ENCODE measurements around the gene RNF38.
"Not testable (repeated sequence)": the region's sequence is repeated elsewhere in the genome, so short reads cannot be mapped to it uniquely, and the experiment has no call there.

RNF38 gene

DNA sequence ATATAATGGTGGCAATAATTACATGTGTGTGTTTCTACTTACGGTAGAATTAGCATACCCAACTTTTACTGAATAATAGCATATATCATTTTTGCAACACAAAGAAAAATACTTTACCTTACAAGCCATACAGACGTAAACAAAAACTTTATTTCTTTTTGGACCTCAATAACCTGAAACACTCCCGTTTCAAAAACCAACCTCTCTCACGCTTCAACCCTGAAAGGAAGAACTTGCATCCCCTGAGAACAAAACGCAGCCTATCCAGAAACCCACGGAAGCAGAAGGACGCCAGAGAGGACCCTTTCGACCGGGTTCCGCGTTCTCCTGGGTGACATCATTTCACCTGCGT, at the start of gene RNF38:
RNF38 (minus strand) TSS at position 290 of the 352 bp plus-strand sequence; CDS start at position 129, 161 bp downstream.
- DNase-seq (ENCODE audit: low spot score), result no peak

DNA sequence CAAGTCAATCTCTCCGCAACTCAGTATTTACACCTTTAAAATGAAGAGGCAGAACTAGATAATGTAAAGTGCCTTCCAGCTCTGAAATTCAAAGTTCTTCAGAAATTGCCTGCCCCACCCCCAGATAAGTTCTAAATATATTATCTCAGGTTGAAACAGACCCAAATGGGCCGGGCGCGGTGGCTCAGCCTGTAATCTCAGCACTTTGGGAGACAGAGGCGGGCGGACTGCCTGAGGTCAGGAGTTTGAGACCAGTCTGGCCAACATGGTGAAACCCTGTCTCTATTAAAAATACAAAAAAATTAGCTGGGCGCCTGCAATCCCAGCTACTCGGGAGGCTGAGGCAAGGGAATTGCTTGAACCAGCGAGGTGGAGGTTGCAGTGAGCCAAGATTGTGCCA, 48.5 kb upstream of the RNF38 start:
- DNase-seq (ENCODE audit: low spot score), result not testable (repeated sequence)

DNA sequence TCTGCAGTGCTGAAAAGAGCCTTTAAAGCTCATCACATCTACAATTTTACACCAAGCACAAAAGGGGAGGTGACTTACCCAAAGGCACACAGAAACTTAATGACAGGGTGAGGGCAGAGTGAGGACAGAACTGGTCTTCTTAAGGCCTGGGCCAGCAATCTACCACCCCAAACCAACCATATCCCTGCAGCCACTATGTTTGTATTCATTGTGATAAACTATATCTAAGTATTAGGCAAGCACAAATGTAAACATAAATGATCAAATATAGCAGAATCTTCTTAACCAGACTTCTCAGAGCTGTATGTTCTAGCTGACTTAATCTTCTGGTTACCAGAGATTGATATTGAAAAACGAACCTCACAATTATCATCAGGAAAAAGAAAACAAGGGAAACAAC, 47.9 kb upstream of the RNF38 start:
- DNase-seq (ENCODE audit: low spot score), result no peak

DNA sequence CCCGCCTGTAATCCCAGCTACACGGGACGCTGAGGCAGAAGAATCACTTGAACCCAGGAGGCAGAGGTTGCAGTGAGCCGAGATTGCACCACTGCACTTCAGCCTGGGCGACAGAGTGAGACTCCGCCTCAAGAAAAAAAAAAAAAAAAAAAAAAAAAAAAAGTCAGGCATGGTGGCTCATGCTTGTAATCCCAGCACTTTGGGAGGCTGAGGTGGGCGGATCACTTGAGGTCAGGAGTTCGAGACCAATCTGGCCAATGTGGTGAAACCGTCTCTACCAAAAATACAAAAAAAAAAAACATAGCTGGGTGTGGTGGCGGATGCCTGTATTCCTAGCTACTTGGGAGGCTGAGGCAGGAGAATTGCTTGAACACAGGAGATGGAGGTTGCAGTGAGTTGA, 46.6 kb upstream of the RNF38 start:
- not testable (repeated sequence) for DNase-seq (ENCODE audit: low spot score)

DNA sequence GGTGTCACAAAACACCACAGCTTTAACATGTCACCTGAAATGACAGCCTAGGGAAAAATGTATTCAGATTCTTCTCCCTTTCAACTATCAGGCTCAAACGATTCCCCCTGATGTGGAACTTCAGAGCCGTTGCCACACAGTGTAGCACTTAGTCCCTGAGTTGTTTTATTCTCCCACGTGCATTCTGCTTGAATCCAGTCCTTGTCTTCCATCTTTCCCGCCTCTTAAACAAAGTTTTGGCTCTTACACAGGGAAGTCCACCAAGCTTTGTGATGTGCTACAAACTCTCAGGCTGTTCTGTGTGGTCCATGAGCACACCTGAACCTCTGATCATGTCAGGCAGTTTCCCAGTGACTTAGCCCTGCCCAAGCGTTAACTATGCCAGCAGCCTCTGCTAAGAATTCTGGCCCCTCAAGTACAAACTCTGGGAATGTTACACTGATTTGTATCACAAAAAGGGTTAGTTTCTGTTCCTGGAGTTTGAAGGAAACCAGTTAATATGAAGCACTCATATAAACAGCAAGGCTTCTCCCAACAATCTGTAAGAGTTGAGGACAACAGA, 45.8 kb upstream of the RNF38 start:
- no peak for DNase-seq (ENCODE audit: low spot score)

DNA sequence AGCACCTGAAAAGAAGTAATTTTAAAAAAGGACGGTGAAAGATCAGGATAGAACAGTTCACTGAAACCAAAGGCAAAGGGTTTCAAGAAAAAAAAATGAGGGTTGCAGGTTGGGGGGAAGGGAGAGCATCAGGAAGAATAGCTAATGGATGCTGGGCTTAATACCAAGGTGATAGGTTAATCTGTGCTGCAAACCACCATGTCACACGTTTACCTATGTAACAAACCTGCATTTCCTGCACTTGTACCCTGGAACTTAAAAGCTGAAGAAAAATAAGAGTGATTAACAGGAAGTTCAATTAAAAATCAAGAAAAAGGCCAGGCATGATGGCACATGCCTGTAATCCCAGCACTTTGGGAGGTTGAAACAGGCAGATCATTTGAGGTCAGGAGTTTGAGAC, 44.1 kb upstream of the RNF38 start:
- no peak for DNase-seq (ENCODE audit: low spot score)

DNA sequence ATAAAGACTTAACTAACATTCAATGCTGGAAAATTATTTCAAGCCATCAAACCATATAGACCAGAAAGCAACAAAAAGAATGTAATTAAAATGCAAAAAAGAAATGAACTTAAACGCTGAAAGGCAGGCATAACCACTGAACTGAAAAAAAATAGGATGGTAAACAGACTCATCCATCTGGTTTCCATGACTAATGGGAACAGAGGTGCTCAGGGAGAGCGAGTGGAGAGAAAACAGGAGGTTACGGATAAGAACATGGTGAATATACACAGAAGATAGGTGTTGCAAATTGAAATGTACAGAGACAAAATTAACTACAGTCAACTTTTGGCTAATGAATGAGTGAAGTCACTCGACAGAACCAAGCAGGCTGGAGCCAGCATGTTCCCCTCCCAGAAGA, 43.5 kb upstream of the RNF38 start:
- DNase-seq (ENCODE audit: low spot score), result no peak

DNA sequence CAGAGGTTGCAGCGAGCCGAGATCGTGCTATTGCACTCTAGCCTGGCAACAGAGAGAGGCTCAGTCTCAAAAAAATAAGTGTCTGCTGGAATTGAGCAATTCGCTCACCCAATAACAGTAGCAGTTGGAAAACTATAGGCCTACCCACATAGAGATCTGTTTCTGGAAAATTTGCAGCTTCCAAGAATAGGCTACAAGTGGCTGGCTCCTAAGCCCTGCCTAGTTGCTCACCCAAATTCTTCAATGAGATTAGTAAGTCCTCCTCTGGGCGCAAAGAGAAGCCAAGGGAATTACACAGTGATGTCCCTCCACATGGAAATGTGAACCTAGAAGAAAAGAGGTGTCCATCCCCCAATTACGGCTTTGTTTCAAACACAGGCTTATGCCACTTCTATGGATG, 42.6 kb upstream of the RNF38 start:
- no peak for DNase-seq (ENCODE audit: low spot score)

DNA sequence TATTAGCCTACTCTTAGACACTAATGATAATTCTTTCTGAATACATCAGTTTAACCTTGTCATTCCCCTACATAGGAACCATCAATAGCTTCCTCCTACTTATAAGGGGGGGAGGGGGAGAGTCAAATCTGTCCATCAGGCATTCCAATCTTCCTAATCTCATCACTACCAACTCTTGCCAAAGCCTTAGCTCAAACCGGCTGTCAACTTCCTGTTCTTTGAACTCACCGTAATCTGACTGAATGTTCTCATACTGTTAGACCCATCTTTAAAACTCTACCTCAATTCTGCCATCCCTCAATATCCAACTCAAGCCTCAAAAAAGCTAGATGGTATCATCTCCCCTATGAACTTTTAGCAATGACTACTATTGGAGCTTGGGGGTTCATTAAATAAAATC, 41.9 kb upstream of the RNF38 start:
- no peak for DNase-seq (ENCODE audit: low spot score)

DNA sequence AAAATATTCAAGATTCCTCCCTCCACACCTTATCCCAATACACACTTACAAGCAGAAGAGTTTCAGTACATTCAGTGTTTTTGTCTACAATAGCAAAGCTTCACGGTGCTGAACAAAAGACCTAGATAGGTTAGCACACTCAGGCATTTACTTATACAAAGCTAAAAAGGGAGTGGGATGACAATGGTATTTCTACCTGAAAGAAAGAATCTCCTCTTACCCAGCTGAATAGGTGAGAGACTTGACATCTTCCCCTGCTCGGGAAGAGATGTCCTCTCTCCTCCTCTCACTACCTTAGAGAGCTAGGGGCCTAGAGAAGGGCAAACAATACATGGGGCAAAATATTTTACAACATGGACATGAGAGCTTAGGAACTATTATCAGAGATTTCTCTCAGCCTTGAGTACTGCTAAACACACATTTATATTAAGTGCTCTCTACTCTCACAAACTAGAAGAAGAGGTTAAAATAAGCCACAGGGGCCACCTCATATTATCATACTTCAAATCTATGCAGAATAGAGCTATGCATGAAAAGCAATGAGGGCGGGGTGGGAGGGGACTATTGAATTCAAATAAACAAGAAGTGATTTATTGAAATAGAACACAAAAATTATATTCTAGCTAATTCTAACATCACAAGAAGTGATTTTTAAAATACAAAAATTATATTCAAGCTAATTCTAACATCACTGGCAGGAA, 38.6 kb upstream of the RNF38 start:
- no peak for DNase-seq (ENCODE audit: low spot score)

DNA sequence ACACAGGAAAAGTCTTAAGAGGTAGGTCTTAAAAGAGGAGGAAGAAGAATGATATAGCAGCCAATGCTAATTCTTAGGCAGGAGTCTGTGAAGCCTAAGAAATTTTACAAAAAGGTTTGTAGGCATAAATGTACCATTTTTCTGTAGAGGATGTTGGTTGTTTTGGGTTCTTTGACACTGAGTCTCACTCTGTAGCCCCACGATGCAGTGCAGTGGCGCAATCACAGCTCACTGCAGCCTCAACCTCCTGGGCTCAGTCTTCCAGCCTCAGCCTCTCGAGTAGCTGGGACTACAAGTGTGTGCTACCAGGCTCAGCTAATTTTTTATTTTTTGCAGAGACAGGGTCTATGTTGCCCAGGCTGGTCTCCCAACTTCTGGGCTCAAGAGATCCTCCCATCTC, 37.7 kb upstream of the RNF38 start:
- DNase-seq (ENCODE audit: low spot score), result no peak

DNA sequence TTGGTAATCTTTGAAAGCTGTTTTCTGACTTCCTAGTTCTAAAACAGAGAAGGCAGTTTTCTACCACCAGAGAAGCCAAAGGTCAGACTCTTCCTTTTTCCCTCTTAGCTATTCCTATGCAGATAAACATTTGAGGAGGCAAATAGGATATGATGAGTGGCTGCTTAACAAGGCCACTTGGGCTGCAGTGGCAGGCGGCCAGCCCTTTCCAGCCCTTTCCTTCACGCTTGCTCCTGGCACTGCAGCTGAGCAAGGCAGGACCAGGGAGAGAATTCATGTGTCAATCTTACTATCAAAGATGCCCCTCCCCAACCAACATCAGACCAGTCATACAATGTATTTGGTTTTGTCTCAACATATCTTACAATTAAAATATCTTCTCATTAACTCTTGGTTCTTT, 36.8 kb upstream of the RNF38 start:
- no peak for DNase-seq (ENCODE audit: low spot score)

DNA sequence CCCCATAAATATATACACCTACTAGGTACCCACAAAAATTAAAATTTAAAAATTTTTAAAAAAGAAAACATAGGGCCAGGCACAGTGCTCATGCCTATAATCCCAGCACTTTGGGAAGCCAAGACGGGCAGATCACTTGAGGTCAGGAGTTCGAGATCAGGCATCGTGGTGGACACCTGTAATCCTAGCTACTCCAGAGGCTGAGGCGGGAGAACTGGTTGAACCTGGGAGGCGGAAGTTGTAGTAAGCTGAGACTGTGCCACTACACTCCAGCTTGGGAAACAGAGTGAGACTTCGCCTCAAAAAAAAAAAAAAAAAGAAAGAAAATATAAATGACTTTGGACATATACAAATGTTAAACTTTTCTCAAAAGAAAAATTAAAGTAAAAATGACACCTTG, 33.3 kb upstream of the RNF38 start:
- DNase-seq (ENCODE audit: low spot score), result no peak

DNA sequence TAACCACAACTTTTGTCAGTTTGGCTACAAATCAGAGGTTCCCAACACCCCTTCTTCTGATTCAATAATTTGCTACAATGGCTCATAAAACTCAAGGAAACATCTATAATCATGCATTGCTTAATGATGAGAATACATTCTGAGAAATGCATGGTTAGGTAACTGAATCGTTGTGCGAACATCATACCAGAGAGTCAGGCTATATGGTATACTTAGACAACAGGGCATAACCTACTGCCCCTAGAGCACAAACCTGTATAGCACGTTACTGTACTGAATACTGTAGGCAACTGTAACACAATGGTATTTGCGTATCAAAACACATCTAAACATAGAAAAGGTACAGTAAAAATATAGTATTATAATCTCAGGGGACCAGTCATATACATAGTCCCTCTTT, 31.0 kb upstream of the RNF38 start:
- peak; percentile 8 for DNase-seq (ENCODE audit: low spot score)

DNA sequence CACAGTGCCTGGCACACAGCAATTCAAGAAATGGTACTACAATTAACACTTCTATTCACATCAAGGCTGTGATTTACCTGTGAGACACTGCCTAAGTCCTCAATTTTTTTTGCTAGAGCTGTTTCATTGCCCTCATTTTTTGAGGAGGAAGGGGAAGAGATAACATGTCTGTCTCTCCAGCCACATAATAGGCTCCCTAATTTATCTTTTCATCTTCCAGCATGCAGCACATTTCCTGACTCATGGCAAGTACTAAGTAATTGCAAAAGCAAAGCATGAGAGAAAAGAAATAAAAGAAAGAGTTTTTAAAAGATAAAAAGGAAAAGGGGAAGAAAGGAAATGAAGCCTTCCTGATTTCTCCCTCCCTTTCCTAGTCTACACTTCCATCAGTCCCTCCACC, 26.9 kb upstream of the RNF38 start:
- DNase-seq (ENCODE audit: low spot score), result no peak

DNA sequence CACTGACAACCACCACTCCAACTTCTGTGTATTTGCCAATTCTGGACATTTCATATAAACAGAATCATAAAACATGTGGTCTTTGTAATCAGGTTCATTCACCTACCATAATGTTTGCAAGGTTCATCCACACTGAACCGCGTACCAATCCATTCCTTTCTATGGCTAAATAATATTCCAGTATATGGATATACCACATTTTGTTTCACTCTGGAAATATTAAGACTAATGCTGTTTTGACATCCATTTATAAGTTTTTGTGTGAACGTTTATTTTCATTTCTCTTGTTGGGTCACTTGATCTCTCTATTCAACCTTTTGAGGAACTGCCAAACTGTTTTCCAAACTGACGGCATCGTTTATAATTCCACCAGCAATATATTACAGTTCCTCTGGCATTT, 26.3 kb upstream of the RNF38 start:
- no peak for DNase-seq (ENCODE audit: low spot score)

DNA sequence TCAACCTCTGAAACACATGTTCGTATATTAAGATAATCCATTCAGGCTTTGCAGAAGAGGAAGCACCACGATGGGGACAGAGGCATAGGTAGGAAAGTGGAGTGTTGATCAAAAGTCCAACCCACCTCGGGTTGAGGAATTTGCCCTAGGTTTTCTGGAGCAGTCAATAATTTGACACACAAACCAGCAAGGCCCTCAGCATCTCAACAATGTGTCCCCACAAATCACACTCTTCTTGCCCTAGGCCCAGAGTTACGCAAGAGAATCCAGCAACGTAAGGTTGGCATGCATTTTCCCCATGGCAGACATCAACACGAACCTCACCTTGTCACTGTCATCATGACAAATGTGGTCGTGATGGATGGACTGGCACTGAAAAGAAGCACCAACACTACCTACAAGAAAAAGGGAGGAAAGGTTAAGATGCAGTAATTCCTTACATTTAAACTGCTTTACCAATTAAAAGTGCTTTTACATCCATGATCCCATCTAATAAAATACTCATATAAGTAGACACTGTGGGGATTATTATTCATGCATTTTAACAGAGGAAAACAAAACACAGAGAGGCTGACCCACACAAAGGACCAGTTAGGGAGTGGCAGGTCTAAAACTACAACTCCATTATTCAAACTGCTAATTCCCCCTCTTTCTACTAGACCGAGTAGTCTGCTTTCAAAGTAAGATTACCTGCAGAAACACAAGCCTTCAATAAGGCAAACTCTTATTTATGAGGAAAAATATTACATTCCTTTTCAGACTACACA, 24.4 kb upstream of the RNF38 start:
- no peak for DNase-seq (ENCODE audit: low spot score)

DNA sequence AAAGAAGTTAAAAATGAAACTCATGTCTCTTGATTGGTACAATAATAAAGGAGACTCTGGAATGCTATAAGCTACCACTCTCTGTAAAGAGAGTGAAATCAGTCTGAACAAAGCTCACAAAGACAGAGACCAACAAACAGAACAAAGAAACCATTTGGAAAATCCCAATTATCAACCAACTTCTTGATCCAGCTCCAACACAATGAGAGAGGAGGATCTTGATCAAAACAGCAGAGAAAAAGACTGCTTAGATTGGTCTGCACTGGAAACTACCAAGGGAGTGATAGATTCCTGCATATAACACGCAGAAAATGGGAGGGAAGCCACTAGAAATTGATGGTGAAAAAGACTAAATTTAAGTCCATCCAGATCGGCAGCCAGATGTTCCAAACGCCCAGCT, 23.1 kb upstream of the RNF38 start:
- no peak for DNase-seq (ENCODE audit: low spot score)

DNA sequence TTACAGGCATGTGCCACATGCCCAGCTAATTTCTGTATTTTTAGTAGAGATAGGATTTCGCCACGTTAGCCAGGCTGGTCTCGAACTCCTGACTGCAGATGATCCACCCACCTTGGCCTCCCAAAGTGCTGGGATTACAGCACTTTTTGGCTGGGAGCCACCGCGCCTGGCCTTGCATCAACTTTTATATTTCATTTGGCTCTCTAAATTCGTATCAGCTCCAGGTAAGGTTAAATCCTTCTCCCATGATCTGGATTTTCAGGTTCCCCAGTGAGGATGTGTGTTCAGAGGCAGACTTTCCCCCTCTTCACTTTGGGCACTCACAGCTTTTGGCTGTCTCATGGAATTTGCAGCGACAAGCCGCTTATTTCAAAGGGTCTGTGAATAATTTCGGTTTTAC, 16.8 kb upstream of the RNF38 start:
- DNase-seq (ENCODE audit: low spot score), result no peak

DNA sequence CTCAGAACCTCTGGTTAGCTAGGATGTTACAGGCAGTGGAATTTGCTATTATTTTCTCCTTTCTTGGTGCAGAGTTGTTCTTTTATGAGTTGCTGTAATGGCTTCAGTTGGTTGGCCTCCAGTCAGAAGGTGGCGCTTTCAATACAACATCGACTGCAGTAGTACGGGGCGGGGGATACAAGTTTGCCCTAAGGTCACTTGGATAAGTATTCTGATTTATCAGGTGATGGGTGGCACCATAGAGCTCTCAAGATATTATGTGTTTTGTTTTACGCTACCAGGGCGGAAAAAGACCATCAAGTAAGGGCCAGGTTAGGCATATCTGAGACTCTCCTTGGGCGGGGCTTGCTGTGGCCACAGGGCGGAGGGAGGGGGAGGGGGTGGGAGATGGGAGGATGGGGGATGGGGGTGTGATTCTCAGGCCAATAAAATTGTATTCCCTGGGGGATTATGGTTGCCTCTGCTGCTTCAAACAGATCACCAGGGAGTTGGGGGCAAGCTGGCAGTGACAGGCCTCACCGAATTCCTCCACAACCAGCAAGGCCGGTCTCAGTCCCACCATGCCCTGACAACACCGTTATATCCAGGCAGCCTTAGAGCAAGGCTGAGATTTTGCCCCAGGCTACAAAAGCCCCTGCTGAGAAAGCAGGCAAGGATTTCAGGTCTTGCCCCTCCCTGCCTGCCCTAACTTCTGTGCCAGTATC, 15.9 kb upstream of the RNF38 start:
- DNase-seq (ENCODE audit: low spot score), result no peak

DNA sequence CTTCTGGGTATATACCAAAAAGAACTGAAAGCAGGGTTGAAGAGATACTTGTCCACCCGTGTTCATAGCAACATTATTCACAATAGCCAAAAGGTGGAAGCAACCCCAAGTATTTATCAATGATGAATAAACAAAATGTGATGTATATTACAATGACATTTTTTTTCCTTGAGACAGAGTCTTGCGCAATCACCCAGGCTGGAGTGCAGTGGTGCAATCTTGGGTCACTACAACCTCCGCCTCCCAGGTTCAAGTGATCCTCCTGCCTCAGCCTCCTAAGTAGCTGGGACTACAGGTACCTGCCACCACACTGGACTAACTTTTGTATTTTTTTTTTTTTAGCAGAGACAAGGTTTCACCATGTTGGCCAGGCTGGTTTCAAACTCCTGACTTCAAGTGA, 11.3 kb upstream of the RNF38 start:
- DNase-seq (ENCODE audit: low spot score), result not testable (repeated sequence)

DNA sequence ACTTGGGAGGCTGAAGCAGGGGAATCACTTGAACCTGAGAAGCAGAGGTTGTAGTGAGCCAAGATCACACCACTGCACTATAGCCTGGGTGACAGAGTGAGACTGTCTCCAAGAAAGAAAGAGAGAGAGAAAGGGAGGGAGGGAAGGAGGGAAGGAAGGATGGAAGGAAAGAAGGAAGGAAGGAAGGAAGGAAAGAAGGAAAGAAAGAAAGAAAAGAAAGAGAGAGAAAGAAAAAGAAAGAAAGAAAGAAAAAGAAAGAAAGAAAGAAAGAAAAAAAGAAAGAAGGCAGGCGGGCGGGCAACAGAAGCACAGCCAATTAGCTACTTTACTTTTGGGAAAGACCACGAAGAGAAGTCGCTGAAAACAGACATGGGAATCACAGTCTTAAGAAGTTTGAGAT, 9.0 kb upstream of the RNF38 start:
- DNase-seq (ENCODE audit: low spot score), result not testable (repeated sequence)

DNA sequence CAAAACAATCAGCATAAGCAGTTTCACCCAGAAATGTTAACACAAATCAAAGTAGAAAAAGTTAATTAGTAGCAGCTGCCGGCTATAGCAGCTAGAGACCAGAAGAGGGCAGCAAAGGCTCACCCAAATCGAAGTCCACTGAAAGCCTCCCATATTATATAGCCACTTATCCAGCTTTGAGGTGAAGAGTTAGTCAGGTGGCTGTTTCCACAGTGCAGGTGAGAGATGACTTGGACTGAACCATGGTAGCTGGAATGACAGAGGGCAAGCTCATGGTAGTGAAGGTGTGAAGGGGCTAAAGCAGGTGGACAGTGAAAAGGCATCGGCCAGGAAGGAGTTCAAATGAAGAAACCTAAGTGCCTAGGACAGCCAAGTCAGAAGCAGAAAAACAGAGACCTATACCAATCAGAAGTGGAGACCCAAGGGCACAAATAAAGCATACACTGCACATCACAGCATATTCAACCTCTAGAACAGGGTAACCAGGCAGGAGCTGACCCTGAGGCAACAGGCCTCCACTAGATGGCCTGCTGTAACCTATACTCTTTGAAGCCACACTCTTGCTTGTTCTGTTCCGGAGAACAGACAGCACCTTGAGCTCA, 7.2 kb upstream of the RNF38 start:
- peak; percentile 63 for DNase-seq (ENCODE audit: low spot score)

Measured in germinal center (tissue), 1 donor.